GM23338 (cell line): ENCODE results near the gene TARBP1. TPM values are rescaled to one million over a fixed set of nuclear protein-coding genes. Genes with fewer than 3 reads are reported as not detected.
A peak's percentile ranks its signal among the peaks of the same experiment; 100 is the strongest.

Experiments
- ATAC-seq: fragments of 200-7000 bp; cut with Tn5 transposase; 3 replicates; pipeline ENCODE4 v1.9.1; 2020
- DNase-seq: peaks from one replicate; pipeline ENCODE4 v3.0.0-alpha.2; 2015; ENCODE audit warnings: low spot score
- H2AFZ ChIP-seq: fragments of 200-600 bp; sonication (generic); 2 replicates; pipeline ENCODE4 v1.8.0; 2016; ENCODE audit warnings: antibody characterized with exemption, mild to moderate bottlenecking, moderate library complexity
- H3F3A ChIP-seq: fragments of 200-600 bp; sonication (generic); replicated peaks from 2 replicates; pipeline ENCODE4 v1.8.0; 2017; ENCODE audit warnings: antibody characterized with exemption, mixed run types, low read depth
- H3K27ac ChIP-seq: fragments of 200-600 bp; sonication (generic); 2 replicates; pipeline ENCODE4 v1.6.1; 2016; ENCODE audit warnings: low read depth
- H3K27me3 ChIP-seq: fragments of 200-600 bp; sonication (generic); 2 replicates; pipeline ENCODE4 v1.8.0; 2016; ENCODE audit warnings: mild to moderate bottlenecking, mixed run types, moderate library complexity; ENCODE audit not compliant: insufficient read depth
- H3K36me3 ChIP-seq: fragments of 200-600 bp; sonication (generic); 2 replicates; pipeline ENCODE4 v1.8.0; 2016; ENCODE audit warnings: mild to moderate bottlenecking; ENCODE audit not compliant: insufficient read depth
- H3K4me1 ChIP-seq: fragments of 200-600 bp; sonication (generic); 2 replicates; pipeline ENCODE4 v1.8.0; 2016; ENCODE audit warnings: mild to moderate bottlenecking, moderate library complexity; ENCODE audit not compliant: insufficient read depth
- H3K4me2 ChIP-seq: fragments of 200-600 bp; sonication (generic); 2 replicates; pipeline ENCODE4 v1.7.1; 2017; ENCODE audit warnings: mixed run types
- H3K4me3 ChIP-seq: fragments of 200-600 bp; sonication (generic); 2 replicates; pipeline ENCODE4 v1.6.1; 2016; ENCODE audit warnings: mixed run types
- H3K79me2 ChIP-seq: fragments of 200-600 bp; sonication (generic); replicated peaks from 2 replicates; pipeline ENCODE4 v1.8.0; 2017; ENCODE audit warnings: mild to moderate bottlenecking; ENCODE audit not compliant: insufficient read depth
- H3K9me2 ChIP-seq: fragments of 200-600 bp; sonication (generic); 2 replicates; pipeline ENCODE4 v1.8.0; 2017; ENCODE audit not compliant: insufficient read depth
- H4K20me1 ChIP-seq: fragments of 200-600 bp; sonication (generic); replicated peaks from 2 replicates; pipeline ENCODE4 v1.8.0; 2017; ENCODE audit warnings: mild to moderate bottlenecking; ENCODE audit not compliant: insufficient read depth
- H3K27ac Mint-ChIP-seq: 2 replicates; pipeline ENCODE4 v1.8.0; 2020; ENCODE audit warnings: inconsistent platforms, mild to moderate bottlenecking, moderate library complexity, mixed read lengths
- H3K27me3 Mint-ChIP-seq: 3 replicates; pipeline ENCODE4 v1.8.0; 2022; ENCODE audit warnings: low read depth, mild to moderate bottlenecking, moderate library complexity, mixed read lengths, inconsistent platforms; ENCODE audit not compliant: insufficient read depth, poor library complexity
- H3K36me3 Mint-ChIP-seq: 3 replicates; pipeline ENCODE4 v1.8.0; 2021; ENCODE audit warnings: low read depth, mild to moderate bottlenecking, inconsistent platforms, moderate library complexity, mixed read lengths
- H3K4me1 Mint-ChIP-seq: 3 replicates; pipeline ENCODE4 v1.8.0; 2020; ENCODE audit warnings: mild to moderate bottlenecking, inconsistent platforms, mixed read lengths
- H3K4me3 Mint-ChIP-seq: 3 replicates; pipeline ENCODE4 v1.8.0; 2021; ENCODE audit warnings: moderate library complexity, mild to moderate bottlenecking, inconsistent platforms, mixed read lengths
- H3K9me3 Mint-ChIP-seq: 3 replicates; pipeline ENCODE4 v1.8.0; 2020; ENCODE audit warnings: moderate library complexity, mild to moderate bottlenecking, inconsistent platforms, mixed read lengths
- CREB1 ChIP-seq: fragments of 250-450 bp; sonication (Bioruptor Pico); IDR thresholded peaks from 2 replicates; pipeline ENCODE4 v1.5.0; 2020; ENCODE audit warnings: low read depth, mild to moderate bottlenecking, moderate library complexity
- CTCF ChIP-seq, 2 experiments: fragments of 200-600 bp in 1 of 2; sonication (generic) in 1 of 2; conservative IDR thresholded peaks; 2 replicates each; pipeline versions ENCODE4 v1.5.1 to v1.6.1; 2016 to 2017; ENCODE audit warnings: antibody characterized with exemption in 2 of 2, low read depth in 2 of 2, mild to moderate bottlenecking in 2 of 2, moderate library complexity in 1 of 2
- EZH2 ChIP-seq: fragments of 200-600 bp; sonication (generic); IDR thresholded peaks from one replicate; pipeline ENCODE4 v1.8.0; 2017; ENCODE audit warnings: antibody characterized with exemption, mild to moderate bottlenecking, low read depth; ENCODE audit not compliant: unreplicated experiment
- EZH2phosphoT487 ChIP-seq: fragments of 200-600 bp; sonication (generic); IDR thresholded peaks from one replicate; pipeline ENCODE4 v1.8.1; 2018; ENCODE audit warnings: antibody characterized with exemption; ENCODE audit not compliant: unreplicated experiment
- JUNB ChIP-seq: IDR thresholded peaks from one replicate; pipeline ENCODE4 v1.6.1; 2016; ENCODE audit warnings: antibody characterized with exemption; ENCODE audit not compliant: unreplicated experiment
- NANOG ChIP-seq: IDR thresholded peaks from 2 replicates; pipeline ENCODE4 v1.6.1; 2016; ENCODE audit warnings: antibody characterized with exemption, borderline replicate concordance
- POLR2AphosphoS5 ChIP-seq: IDR thresholded peaks from 2 replicates; pipeline ENCODE4 v1.6.1; 2016; ENCODE audit warnings: antibody characterized with exemption, low read depth
- REST ChIP-seq: IDR thresholded peaks from one replicate; pipeline ENCODE4 v1.6.1; 2018; ENCODE audit warnings: antibody characterized with exemption; ENCODE audit not compliant: unreplicated experiment
- STAT1 ChIP-seq: IDR thresholded peaks from one replicate; pipeline ENCODE4 v1.6.1; 2016; ENCODE audit warnings: antibody characterized with exemption; ENCODE audit not compliant: unreplicated experiment
- ZNF114 ChIP-seq: fragments of 250-450 bp; sonication (Bioruptor Pico); IDR thresholded peaks from 2 replicates; pipeline ENCODE4 v1.5.0; 2020; ENCODE audit warnings: mild to moderate bottlenecking, moderate library complexity
- ZNF331 ChIP-seq: fragments of 250-450 bp; sonication (Bioruptor Pico); IDR thresholded peaks from 2 replicates; pipeline ENCODE4 v1.5.0; 2020; ENCODE audit warnings: low read depth, mild to moderate bottlenecking, moderate library complexity
- ZNF462 ChIP-seq: fragments of 250-450 bp; sonication (Bioruptor Pico); IDR thresholded peaks from 2 replicates; pipeline ENCODE4 v1.5.0; 2020; ENCODE audit warnings: mild to moderate bottlenecking, moderate library complexity
- polyA plus RNA-seq: library from polyadenylated mRNA; unstranded; fragments of >200 nt; fragmentation: Nextera tagmentation; extraction: Ambion mirVana; gene quantifications from 2 replicates; pipeline ENCODE4 v1.2.1, GENCODE V29; 2016
- total RNA-seq: library from RNA; depleted of rRNA; stranded (reverse); fragments of >200 nt; shearing (Covaris generic); gene quantifications from 2 replicates; pipeline ENCODE4 v1.2.3, GENCODE V29; 2014
- TF ChIP-seq, protein P1 (sequence below): IDR thresholded peaks from 2 replicates; pipeline ENCODE4 v1.6.1; 2016; ENCODE audit warnings: antibody characterized with exemption

The TARBP1 gene
- total and polyA plus RNA-seq, 2 experiments from 2014 or later, result 14.9 to 18.8 TPM

DNA sequence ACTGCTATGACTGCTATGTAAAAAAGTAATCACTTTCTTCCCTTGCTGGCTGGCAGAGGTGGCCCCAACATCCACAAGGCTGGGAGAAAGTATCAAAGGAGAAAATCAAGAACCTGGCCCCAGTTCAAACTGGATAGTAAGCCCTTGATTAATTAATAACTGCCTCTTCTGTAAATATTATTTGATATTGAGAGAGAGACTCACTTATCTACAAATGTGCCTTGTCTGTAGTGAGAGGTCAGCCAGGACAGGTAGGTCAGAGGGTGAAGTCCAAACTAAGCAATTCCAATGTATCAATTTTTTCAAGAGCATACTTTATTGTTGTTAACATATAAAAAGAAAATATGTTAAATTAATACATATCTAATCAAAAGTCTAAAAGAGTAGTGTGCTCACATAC is 23.8 kb upstream of the TARBP1 start:
- Histone ChIP-seq H3K36me3 (no peaks in the 10 kb centered on the region), H3F3A (no peaks in the 10 kb centered on the region), H3K79me2 (no peaks in the 10 kb centered on the region), H2AFZ (no peak overlapping the region), H3K27me3 (no peaks in the 10 kb centered on the region), H3K27ac (no peak overlapping the region), H3K4me1 (peaks cover 25% of the 10 kb centered on the region), H3K9me2 (no peaks in the 10 kb centered on the region; the same call in 1 of the 2 replicates), H3K4me3 (no peak overlapping the region), H4K20me1 (no peaks in the 10 kb centered on the region), H3K4me2 (peak overlapping the region; percentile 70)
- TF ChIP-seq EZH2phosphoT487, result no peak
- no peak for TF ChIP-seq CREB1 (CRISPR knock-in tag)
- TF ChIP-seq CTCF (conservative IDR thresholded peaks at IDR 0.05; ENCODE audit: low read depth in 2 of 2), result no peak
- TF ChIP-seq EZH2, result no peak
- TF ChIP-seq ZNF114, result no peak
- no peak for TF ChIP-seq STAT1
- TF ChIP-seq ZNF462 (CRISPR knock-in tag), result no peak
- no peak for TF ChIP-seq NANOG
- no peak for TF ChIP-seq JUNB
- no peak for TF ChIP-seq ZNF331 (CRISPR knock-in tag)
- no peak for TF ChIP-seq POLR2AphosphoS5
- TF ChIP-seq, protein P1, sequence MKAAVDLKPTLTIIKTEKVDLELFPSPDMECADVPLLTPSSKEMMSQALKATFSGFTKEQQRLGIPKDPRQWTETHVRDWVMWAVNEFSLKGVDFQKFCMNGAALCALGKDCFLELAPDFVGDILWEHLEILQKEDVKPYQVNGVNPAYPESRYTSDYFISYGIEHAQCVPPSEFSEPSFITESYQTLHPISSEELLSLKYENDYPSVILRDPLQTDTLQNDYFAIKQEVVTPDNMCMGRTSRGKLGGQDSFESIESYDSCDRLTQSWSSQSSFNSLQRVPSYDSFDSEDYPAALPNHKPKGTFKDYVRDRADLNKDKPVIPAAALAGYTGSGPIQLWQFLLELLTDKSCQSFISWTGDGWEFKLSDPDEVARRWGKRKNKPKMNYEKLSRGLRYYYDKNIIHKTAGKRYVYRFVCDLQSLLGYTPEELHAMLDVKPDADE, result no peak
- TF ChIP-seq REST, result no peak
- Mint-ChIP-seq H3K27ac (no peak overlapping the region), H3K4me3 (no peak overlapping the region), H3K36me3 (no peaks in the 10 kb centered on the region; the same call in 2 of the 3 replicates), H3K27me3 (no peaks in the 10 kb centered on the region), H3K4me1 (peaks cover 44% of the 10 kb centered on the region), H3K9me3 (peaks cover 3% of the 10 kb centered on the region; the same call in 2 of the 3 replicates)
- DNase-seq, result no peak
- no peak for ATAC-seq
